ENCODE measurements around the gene OCSTAMP. TPM values are rescaled to one million over a fixed set of nuclear protein-coding genes. Genes with fewer than 3 reads are reported as not detected.

Gene OCSTAMP
- total and polyA plus RNA-seq, 12 donors: 0.16 to 0.17 TPM; not detected in 10

DNA sequence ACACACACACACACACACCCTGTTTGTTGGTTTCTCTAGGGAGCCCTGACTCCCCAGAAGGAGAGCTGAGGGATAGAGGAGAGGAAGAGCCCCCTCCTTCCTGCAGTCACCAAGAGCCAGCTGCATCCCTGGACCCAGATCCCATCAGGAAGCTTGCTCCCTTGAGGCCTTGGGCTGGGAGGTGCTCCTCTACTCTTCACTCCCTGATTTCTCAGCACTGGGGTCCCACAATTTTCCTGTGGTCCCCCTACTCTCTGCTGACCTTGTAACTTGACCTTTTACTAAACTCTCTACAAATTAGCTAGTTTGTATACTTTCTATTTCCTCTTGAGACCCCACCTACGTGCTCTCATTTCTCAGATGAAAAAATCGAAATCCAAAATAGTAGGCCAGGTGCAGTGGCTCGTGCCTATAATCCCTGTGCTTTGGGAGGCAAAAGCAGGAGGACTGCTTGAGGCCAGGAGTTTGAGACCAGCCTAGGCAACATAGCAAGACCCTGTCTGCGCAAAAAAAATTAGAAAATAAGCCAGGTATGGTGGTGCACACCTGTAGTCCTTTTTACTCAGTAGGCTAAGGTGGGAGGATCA is 5.0 kb upstream of the OCSTAMP start:
- Histone ChIP-seq H3K4me3 (no peak overlapping the region), H3K27me3 (no peaks in the 10 kb centered on the region), H3K9me3 (replicated peaks in 1 of 3) (no peaks in the 10 kb centered on the region), H3K36me3 (replicated peaks in 1 of 2) (no peaks in the 10 kb centered on the region), H3K4me1 (replicated peaks in 1 of 2) (no peaks in the 10 kb centered on the region), H3K27ac (no peak overlapping the region)
- intact Hi-C loops (cut with DNase I): no loop called here
- WGBS, 4 donors: 92 to 95% (median 94%) methylated on average over 4 of the region's 4 CpGs
- no peak for DNase-seq
- no peak for TF ChIP-seq POLR2A (IDR thresholded peaks at IDR 0.05)
- TF ChIP-seq, protein P1, sequence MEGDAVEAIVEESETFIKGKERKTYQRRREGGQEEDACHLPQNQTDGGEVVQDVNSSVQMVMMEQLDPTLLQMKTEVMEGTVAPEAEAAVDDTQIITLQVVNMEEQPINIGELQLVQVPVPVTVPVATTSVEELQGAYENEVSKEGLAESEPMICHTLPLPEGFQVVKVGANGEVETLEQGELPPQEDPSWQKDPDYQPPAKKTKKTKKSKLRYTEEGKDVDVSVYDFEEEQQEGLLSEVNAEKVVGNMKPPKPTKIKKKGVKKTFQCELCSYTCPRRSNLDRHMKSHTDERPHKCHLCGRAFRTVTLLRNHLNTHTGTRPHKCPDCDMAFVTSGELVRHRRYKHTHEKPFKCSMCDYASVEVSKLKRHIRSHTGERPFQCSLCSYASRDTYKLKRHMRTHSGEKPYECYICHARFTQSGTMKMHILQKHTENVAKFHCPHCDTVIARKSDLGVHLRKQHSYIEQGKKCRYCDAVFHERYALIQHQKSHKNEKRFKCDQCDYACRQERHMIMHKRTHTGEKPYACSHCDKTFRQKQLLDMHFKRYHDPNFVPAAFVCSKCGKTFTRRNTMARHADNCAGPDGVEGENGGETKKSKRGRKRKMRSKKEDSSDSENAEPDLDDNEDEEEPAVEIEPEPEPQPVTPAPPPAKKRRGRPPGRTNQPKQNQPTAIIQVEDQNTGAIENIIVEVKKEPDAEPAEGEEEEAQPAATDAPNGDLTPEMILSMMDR (IDR thresholded peaks at IDR 0.05): no peak

GRCh38 chr20:46554828-46555227 is 4.4 kb upstream of the OCSTAMP start:
- intact Hi-C loops (cut with DNase I): no loop called here
- no peaks in the 10 kb centered on the region for H3K27me3 ChIP-seq
- no peak overlapping the region for H3K4me3 ChIP-seq
- H3K36me3 ChIP-seq (replicated peaks in 1 of 2): no peaks in the 10 kb centered on the region
- no peak for DNase-seq
- no peak for TF ChIP-seq POLR2A (IDR thresholded peaks at IDR 0.05)
- TF ChIP-seq, protein P1 (IDR thresholded peaks at IDR 0.05): no peak
- H3K27ac ChIP-seq: no peak overlapping the region
- no peaks in the 10 kb centered on the region for H3K9me3 ChIP-seq (replicated peaks in 1 of 3)
- WGBS, 4 donors: 76 to 89% (median 80%) methylated on average over 2 to 3 of the region's 3 CpGs
- no peaks in the 10 kb centered on the region for H3K4me1 ChIP-seq (replicated peaks in 1 of 2)

GRCh38 chr20:46553926-46554325 is 3.5 kb upstream of the OCSTAMP start:
- H3K36me3 ChIP-seq (replicated peaks in 1 of 2): no peaks in the 10 kb centered on the region
- no peaks in the 10 kb centered on the region for H3K4me1 ChIP-seq (replicated peaks in 1 of 2)
- H3K9me3 ChIP-seq (replicated peaks in 1 of 3): no peaks in the 10 kb centered on the region
- no peak for DNase-seq
- H3K4me3 ChIP-seq: no peak overlapping the region
- WGBS, 4 donors: 91 to 96% (median 94%) methylated on average over 3 of the region's 3 CpGs
- intact Hi-C loops (cut with DNase I): no loop called here
- TF ChIP-seq, protein P1 (IDR thresholded peaks at IDR 0.05): no peak
- TF ChIP-seq POLR2A (IDR thresholded peaks at IDR 0.05): no peak
- H3K27me3 ChIP-seq: no peaks in the 10 kb centered on the region
- H3K27ac ChIP-seq: no peak overlapping the region

GRCh38 chr20:46552460-46553420 is 2.3 kb upstream of the OCSTAMP start:
- H3K4me1 ChIP-seq (replicated peaks in 1 of 2): no peaks in the 10 kb centered on the region
- no peaks in the 10 kb centered on the region for H3K27me3 ChIP-seq
- 72 to 81% (median 75%) methylated on average over 4 of the region's 4 CpGs for WGBS, 4 donors
- H3K4me3 ChIP-seq: no peak overlapping the region
- H3K27ac ChIP-seq: no peak overlapping the region
- no peak for DNase-seq
- TF ChIP-seq POLR2A (IDR thresholded peaks at IDR 0.05): no peak
- TF ChIP-seq, protein P1 (IDR thresholded peaks at IDR 0.05): no peak
- intact Hi-C loops (cut with DNase I): no loop called here
- H3K9me3 ChIP-seq (replicated peaks in 1 of 3): no peaks in the 10 kb centered on the region
- H3K36me3 ChIP-seq (replicated peaks in 1 of 2): no peaks in the 10 kb centered on the region

All from adrenal gland (tissue), 12 donors.